Endothelial cell of umbilical vein (primary cell): ENCODE measurements around the gene DNAL1.

Experiments
- CTCF ChIP-seq, 2 donors: IDR thresholded peaks; 1 replicate in 1 of 2; 2 replicates in 1 of 2; pipeline ENCODE4 v1.5.1; 2011; ENCODE audit warnings: low read length in 2 of 2, mild to moderate bottlenecking in 2 of 2, moderate library complexity in 2 of 2, control low read depth in 1 of 2, inconsistent platforms in 1 of 2, low read depth in 1 of 2; ENCODE audit not compliant: insufficient read depth in 1 of 2; ENCODE audit errors: extremely low read depth in 1 of 2
- EZH2 ChIP-seq: IDR thresholded peaks from 2 replicates; pipeline ENCODE4 v1.6.1; 2012; ENCODE audit warnings: borderline replicate concordance, low read depth, mild to moderate bottlenecking, moderate library complexity, low read length, inconsistent platforms; ENCODE audit not compliant: severe bottlenecking
- FOS ChIP-seq: IDR thresholded peaks from 2 replicates; pipeline ENCODE4 v1.6.1; 2011; ENCODE audit warnings: mild to moderate bottlenecking, low read length, moderate library complexity, borderline replicate concordance; ENCODE audit not compliant: insufficient read depth
- MYC ChIP-seq: IDR thresholded peaks from one replicate; pipeline ENCODE4 v1.6.1; 2011; ENCODE audit warnings: mild to moderate bottlenecking, low read depth, low read length
- POLR2A ChIP-seq: IDR thresholded peaks from 2 replicates; pipeline ENCODE4 v1.6.1; 2012; ENCODE audit warnings: low read depth, mild to moderate bottlenecking, control low read depth, low read length
- POLR2AphosphoS5 ChIP-seq: IDR thresholded peaks from 2 replicates; pipeline ENCODE4 v1.6.1; 2012; ENCODE audit warnings: low read depth, mild to moderate bottlenecking, control low read depth, low read length, moderate library complexity; ENCODE audit not compliant: insufficient read depth

- TF ChIP-seq CTCF (IDR thresholded peaks at IDR 0.05; ENCODE audit: extremely low read depth in 1 of 2, insufficient read depth in 1 of 2, low read depth in 1 of 2, low read length in 2 of 2) (no peak), POLR2A (no peak), FOS (no peak), POLR2AphosphoS5 (no peak), EZH2 (no peak), MYC (no peak)
Measured at GRCh38 chr14:73645248-73645610, 443 bp downstream of the DNAL1 start.
